Measurements from ENCODE around the gene OR10H2.
"Not testable (repeated sequence)": the region's sequence is repeated elsewhere in the genome, so short reads cannot be mapped to it uniquely, and the experiment has no call there.

The OR10H2 gene

GRCh38 chr19:15727724-15728123, at the start of gene OR10H2:
Gene OR10H2 (plus strand): TSS chr19:15728024. CDS start chr19:15728044, 20 bp downstream.
- Histone ChIP-seq H2AFZ (ENCODE audit: low read depth, low read length) (no peak within 1 kb of the TSS), H3K36me3 (ENCODE audit: insufficient read depth, low read length) (no peaks in the 10 kb centered on the region), H3K9ac (ENCODE audit: low read depth, low read length) (no peak within 1 kb of the TSS), H3K79me2 (ENCODE audit: insufficient read depth, low read length) (no peaks in the 10 kb centered on the region), H3K4me2 (ENCODE audit: insufficient read depth, low read length) (no peak within 1 kb of the TSS), H3K27me3 (ENCODE audit: insufficient read depth, low read length, poor library complexity) (no peaks in the 10 kb centered on the region), H3K4me1 (ENCODE audit: insufficient read depth, low read length) (no peaks in the 10 kb centered on the region), H3K9me3 (ENCODE audit: insufficient read depth, low read length, severe bottlenecking) (no peaks in the 10 kb centered on the region), H3K27ac (ENCODE audit: low read length) (no peak within 1 kb of the TSS), H3K4me3 (ENCODE audit: low read depth in 1 of 2, low read length in 2 of 2) (no peak within 1 kb of the TSS), H4K20me1 (ENCODE audit: insufficient read depth, low read length) (no peaks in the 10 kb centered on the region)
- DNase-seq (no peak), ATAC-seq (ENCODE audit: insufficient read depth, low read depth) (no peak)
- no peak for TF ChIP-seq EZH2 (IDR thresholded peaks at IDR 0.05; ENCODE audit: borderline replicate concordance, low read depth, low read length, severe bottlenecking)
- TF ChIP-seq CTCF (IDR thresholded peaks at IDR 0.05; ENCODE audit: borderline replicate concordance, extremely low read depth, low read length, poor library complexity, severe bottlenecking), result no peak

- TF ChIP-seq EZH2 (IDR thresholded peaks at IDR 0.05; ENCODE audit: borderline replicate concordance, low read depth, low read length, severe bottlenecking), result no peak
- no peak for TF ChIP-seq CTCF (IDR thresholded peaks at IDR 0.05; ENCODE audit: borderline replicate concordance, extremely low read depth, low read length, poor library complexity, severe bottlenecking)
- H3K9ac ChIP-seq (ENCODE audit: low read depth, low read length), result no peak overlapping the region
- DNase-seq (no peak), ATAC-seq (ENCODE audit: insufficient read depth, low read depth) (no peak)
- H3K4me1 ChIP-seq (ENCODE audit: insufficient read depth, low read length), result no peaks in the 10 kb centered on the region
- H3K9me3 ChIP-seq (ENCODE audit: insufficient read depth, low read length, severe bottlenecking), result no peaks in the 10 kb centered on the region
- H3K4me2 ChIP-seq (ENCODE audit: insufficient read depth, low read length), result no peak overlapping the region
- no peak overlapping the region for H3K27ac ChIP-seq (ENCODE audit: low read length)
- H3K36me3 ChIP-seq (ENCODE audit: insufficient read depth, low read length), result no peaks in the 10 kb centered on the region
- no peaks in the 10 kb centered on the region for H4K20me1 ChIP-seq (ENCODE audit: insufficient read depth, low read length)
- no peaks in the 10 kb centered on the region for H3K79me2 ChIP-seq (ENCODE audit: insufficient read depth, low read length)
- H2AFZ ChIP-seq (ENCODE audit: low read depth, low read length), result no peak overlapping the region
- H3K4me3 ChIP-seq (ENCODE audit: low read depth in 1 of 2, low read length in 2 of 2), result no peak overlapping the region
- H3K27me3 ChIP-seq (ENCODE audit: insufficient read depth, low read length, poor library complexity), result no peaks in the 10 kb centered on the region
Measured at GRCh38 chr19:15679089-15679488, 48.7 kb upstream of the OR10H2 start.

DNA sequence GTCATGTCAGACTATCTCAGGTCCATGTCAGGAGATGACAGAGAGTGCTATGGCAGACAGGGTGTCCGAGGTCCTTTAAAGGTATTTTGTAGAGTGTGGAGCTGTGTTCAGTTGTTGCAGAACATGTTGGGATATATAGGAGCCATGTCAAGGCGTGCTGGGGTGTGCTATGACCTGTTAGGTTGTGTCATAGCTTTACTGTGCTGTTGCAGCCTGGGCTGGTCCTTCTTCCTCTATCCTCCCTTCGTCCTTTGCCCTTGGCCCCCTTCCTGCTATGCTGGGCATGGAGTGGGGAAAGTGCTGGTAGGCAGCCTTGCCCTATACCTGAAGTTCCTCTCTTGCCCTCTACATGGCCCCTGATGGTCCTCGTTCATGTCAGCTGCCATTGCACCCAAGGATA, 48.0 kb upstream of the OR10H2 start:
- not testable (repeated sequence) for H3K36me3 ChIP-seq (ENCODE audit: insufficient read depth, low read length); H3K9ac ChIP-seq (ENCODE audit: low read depth, low read length); H3K27me3 ChIP-seq (ENCODE audit: insufficient read depth, low read length, poor library complexity); H3K9me3 ChIP-seq (ENCODE audit: insufficient read depth, low read length, severe bottlenecking); H3K4me3 ChIP-seq (ENCODE audit: low read depth in 1 of 2, low read length in 2 of 2); H3K27ac ChIP-seq (ENCODE audit: low read length); H3K79me2 ChIP-seq (ENCODE audit: insufficient read depth, low read length); H4K20me1 ChIP-seq (ENCODE audit: insufficient read depth, low read length); ATAC-seq (ENCODE audit: insufficient read depth, low read depth); H2AFZ ChIP-seq (ENCODE audit: low read depth, low read length); H3K4me1 ChIP-seq (ENCODE audit: insufficient read depth, low read length); DNase-seq; H3K4me2 ChIP-seq (ENCODE audit: insufficient read depth, low read length)

DNA sequence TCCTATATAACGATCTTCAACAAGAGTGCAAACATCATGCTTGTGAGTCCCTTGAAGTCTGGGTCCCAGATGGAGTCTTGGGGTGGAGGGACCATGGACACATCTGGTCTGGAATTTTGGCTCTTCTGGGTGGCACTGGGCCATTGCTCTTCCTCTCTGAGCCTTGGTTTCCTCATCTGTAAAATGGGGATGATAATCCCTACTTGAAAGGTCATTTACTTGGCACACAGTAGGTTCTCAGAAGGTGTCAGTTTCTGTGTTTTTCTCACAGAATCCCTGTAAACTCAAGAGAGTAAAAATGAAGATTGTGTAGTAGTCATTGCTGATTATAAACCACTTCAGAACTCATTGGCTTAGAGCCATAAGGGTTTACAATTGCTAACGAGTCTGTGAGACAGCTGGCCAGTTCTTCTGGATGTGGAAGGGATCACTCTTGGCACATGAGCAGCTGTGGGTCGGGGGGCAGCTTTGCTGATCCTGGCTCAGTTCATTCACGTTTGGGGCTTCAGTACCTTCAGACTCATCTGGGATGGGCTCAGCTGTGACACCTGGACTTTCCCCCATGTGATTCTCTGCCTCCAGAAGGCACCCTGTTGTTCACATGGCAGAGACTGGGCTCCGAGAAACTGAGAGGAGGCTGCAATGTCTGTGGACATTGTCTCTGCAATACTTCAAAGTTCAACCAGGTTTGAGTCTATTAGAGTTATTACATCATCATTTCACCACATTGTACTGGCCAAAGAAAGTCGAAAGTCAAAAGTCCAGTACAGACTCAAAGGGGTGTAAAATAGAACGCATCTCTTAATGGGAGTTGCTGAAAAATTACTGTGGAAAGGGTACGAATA, 47.1 kb upstream of the OR10H2 start:
- H3K79me2 ChIP-seq (ENCODE audit: insufficient read depth, low read length), result no peaks in the 10 kb centered on the region
- no peaks in the 10 kb centered on the region for H3K36me3 ChIP-seq (ENCODE audit: insufficient read depth, low read length)
- no peak for TF ChIP-seq CTCF (IDR thresholded peaks at IDR 0.05; ENCODE audit: borderline replicate concordance, extremely low read depth, low read length, poor library complexity, severe bottlenecking)
- no peak for TF ChIP-seq EZH2 (IDR thresholded peaks at IDR 0.05; ENCODE audit: borderline replicate concordance, low read depth, low read length, severe bottlenecking)
- no peak overlapping the region for H3K9ac ChIP-seq (ENCODE audit: low read depth, low read length)
- ATAC-seq (ENCODE audit: insufficient read depth, low read depth) (no peak), DNase-seq (no peak)
- H3K4me2 ChIP-seq (ENCODE audit: insufficient read depth, low read length), result no peak overlapping the region
- no peak overlapping the region for H2AFZ ChIP-seq (ENCODE audit: low read depth, low read length)
- no peak overlapping the region for H3K27ac ChIP-seq (ENCODE audit: low read length)
- no peaks in the 10 kb centered on the region for H3K9me3 ChIP-seq (ENCODE audit: insufficient read depth, low read length, severe bottlenecking)
- no peaks in the 10 kb centered on the region for H4K20me1 ChIP-seq (ENCODE audit: insufficient read depth, low read length)
- H3K27me3 ChIP-seq (ENCODE audit: insufficient read depth, low read length, poor library complexity), result no peaks in the 10 kb centered on the region
- no peak overlapping the region for H3K4me3 ChIP-seq (ENCODE audit: low read depth in 1 of 2, low read length in 2 of 2)
- H3K4me1 ChIP-seq (ENCODE audit: insufficient read depth, low read length), result no peaks in the 10 kb centered on the region
